Muscle of arm (tissue), 12 donors: ENCODE measurements around the gene PLCL2. TPM values are rescaled to one million over a fixed set of nuclear protein-coding genes. Genes with fewer than 3 reads are reported as not detected.

ENCODE experiments used
- DNase-seq: peaks from one replicate; pipeline ENCODE4 v3.0.0-alpha.2; 2013
- polyA plus RNA-seq, 12 donors: library from polyadenylated mRNA; unstranded; fragments of 120-200 nt; gene quantifications; one replicate each; pipeline ENCODE4 v1.2.1, GENCODE V29; 2013; ENCODE audit not compliant: insufficient read length in 12 of 12

Gene PLCL2
- polyA plus RNA-seq, 12 donors: 7.8 to 18.2 (median 15.1) TPM; not detected in 1

- no peak for DNase-seq
Measured at GRCh38 chr3:16888785-16889607, 4.2 kb downstream of the PLCL2 start.

GRCh38 chr3:16890597-16891333 lies 6.0 kb downstream of the PLCL2 start:
- no peak for DNase-seq

GRCh38 chr3:16893618-16894200 lies 9.0 kb downstream of the PLCL2 start:
- no peak for DNase-seq

DNA sequence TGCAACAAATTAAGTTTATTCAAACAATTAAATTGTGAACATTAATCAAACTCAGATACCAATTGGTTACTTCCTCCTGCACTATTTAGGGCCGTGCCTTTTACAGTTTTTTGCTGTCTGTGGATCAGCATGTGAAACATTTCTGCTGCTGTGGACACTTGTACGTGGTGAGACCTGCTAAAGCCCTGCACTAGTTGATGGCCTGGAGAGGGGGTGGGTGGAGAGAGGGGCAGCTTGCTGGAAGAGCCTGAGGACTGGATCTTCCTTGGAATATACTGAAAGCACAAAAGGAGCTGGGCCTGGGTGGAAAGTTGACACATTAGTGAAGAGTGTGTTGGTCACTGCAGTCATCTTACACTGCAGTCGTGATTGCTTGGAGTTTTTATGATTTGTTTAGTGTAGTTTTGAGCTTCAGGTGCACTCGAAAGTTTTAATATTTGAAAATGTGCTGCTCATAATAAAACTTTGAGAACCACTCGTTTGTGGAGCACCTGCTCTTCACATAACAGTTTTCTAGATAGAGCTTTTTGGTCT lies 11.4 kb downstream of the PLCL2 start:
- DNase-seq: no peak

- no peak for DNase-seq
Measured at GRCh38 chr3:16896820-16897219, 12.1 kb downstream of the PLCL2 start.

- no peak for DNase-seq
Measured at GRCh38 chr3:16897254-16897926, 12.6 kb downstream of the PLCL2 start.

GRCh38 chr3:16898595-16899395 lies 14.0 kb downstream of the PLCL2 start:
- DNase-seq: no peak

DNA sequence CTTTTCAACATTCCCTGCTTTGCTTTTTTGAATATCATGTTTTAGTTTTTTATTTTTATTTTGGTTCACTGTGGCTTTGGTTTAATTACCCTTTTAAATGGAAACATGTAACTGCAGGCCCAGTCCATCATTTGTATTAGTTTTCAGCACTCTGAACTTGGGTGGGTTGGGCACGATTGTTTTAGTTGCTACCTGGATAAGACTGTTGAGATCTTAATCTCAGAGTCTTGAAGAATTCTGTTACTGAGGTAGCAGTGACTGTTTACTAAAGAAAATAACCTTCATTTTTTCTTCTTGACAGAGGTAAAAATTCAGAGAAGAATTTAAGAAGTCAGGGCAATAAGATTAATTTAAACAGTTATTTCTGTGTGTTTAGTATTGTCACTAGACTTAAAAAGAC lies 15.2 kb downstream of the PLCL2 start:
- DNase-seq: no peak

DNA sequence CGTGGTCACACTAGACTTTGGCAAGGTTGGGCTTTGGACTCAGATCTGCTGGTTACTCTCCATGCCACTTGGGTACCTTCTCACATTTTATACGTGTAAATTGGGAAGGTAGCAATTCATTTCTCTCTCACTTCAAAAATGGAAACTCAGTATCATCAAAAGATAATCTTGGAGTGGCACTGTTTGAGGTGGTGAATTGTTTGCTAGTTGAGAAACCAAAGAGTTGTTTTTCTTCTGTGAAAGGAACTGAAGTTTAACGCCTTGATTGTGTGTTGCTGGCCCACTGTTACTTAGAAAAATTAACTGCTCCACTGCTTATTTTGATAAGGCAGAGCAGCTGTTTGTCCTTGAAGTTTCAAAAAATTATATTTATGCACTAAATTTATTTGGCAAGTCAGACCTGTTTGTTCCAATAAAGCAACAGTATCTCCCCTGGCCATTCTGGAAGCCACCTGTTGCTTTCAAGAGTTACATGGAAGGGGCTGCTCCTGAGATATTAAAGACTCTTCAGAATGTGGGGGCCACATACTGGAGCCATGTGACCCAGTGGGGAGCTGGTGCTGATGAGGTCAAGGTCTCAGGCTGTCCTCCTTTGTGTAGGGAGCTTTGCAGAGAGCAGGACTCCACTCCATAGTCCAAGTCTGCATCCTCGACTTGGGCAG lies 16.2 kb downstream of the PLCL2 start:
- no peak for DNase-seq

GRCh38 chr3:16904423-16905417 lies 20.0 kb downstream of the PLCL2 start:
- DNase-seq: no peak

- DNase-seq: no peak
Measured at GRCh38 chr3:16905704-16906103, 20.9 kb downstream of the PLCL2 start.

GRCh38 chr3:16906682-16907081 lies 21.9 kb downstream of the PLCL2 start:
- DNase-seq: no peak

DNA sequence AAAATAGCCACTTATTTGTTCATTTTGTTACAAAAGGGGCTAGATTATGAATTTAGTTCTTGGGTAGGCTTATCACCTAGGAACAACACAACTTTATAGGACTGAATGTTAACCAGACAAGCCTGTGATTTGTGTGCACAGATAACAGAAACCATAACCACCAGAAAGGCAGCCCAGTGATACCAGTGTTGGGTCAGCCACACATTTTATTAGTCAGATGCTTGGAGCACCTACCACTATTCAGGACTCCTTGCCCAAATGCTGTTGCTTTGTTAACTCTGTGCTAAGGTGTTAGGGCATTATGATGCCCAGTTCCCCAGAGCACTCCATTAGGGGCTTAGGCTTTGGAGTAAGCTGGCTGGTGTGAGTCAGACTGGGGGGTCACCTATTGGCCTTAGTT lies 22.5 kb downstream of the PLCL2 start:
- DNase-seq: no peak

DNA sequence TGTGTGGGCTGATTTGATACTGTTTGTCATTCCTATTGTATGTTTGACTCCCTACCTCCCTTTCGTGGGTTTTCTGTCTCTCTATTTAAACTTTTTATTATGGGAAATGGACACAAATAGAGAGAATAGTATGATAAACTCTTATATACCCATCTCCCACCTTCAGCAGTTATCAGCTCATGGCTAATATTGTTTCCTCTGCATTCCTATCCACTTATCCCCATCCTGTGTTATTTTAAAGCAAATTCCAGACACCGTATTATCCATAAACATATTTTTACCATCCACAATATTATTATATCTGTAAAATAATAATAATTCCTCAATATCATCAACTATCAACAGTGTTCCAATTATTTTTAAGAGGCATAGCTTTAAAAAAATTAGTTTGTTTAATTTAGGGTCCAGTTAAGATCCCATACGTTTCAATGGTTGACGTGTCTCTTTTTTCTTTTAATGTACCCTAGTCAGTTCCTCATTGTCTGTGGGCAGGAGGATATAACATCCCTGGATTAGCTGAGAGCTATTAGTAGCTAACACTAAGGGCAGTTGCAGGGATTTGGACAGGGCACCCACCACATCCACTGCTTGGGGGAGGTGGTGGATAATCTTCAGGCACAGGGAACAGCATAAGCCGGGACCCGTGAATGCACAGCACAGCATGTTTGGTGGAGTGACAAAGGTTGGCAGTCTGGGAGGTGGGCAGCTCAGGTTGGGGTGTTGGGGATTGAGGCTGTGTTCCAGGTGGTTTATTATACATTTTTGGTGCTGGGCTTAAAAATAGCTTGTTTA lies 23.5 kb downstream of the PLCL2 start:
- no peak for DNase-seq

GRCh38 chr3:16908896-16909295 lies 24.1 kb downstream of the PLCL2 start:
- no peak for DNase-seq

- DNase-seq: no peak
Measured at GRCh38 chr3:16909802-16910201, 25.0 kb downstream of the PLCL2 start.

DNA sequence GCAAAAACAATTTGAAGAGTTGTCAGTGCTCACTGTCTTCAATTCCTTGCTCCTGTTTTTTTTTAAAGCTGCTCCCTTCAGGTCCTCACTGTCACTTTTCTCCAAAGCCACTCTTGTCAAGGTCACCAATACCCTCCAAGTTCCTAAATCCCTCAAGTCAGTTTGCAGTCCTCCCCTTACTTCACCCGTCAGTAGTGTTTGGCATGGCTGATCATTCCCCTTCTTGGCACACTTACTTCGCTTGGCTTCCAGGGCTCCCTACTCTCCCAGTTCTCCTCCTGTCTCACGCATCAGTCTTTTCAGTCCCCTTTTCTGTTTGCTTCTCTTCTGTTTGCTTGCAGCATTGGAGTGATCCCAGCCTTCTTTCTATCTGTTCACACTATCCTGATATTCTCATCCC lies 25.5 kb downstream of the PLCL2 start:
- DNase-seq: no peak

DNA sequence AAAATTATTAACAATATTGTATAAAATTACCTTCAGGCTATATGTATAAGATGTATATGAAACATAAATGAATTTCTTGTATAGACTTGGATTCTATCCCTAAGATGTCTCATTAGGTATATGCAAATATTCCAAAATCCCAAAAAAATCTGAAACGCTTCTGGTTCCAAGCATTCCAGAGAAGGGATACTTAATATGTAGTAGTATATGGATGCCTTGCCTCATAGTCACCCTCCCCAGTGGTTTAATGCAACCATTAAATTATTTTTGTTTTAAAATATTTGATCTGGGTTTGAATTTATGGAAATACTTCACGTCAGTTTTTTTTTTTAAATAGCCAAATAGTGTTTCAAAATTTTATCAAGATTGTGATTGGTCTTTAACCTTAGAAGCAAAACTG lies 27.2 kb downstream of the PLCL2 start:
- no peak for DNase-seq
